CD4-positive, alpha-beta T cell treated with Interleukin-6 at 100 ng/mL for 8 hours (primary cell): ENCODE data around the gene USB1.
"Not testable (repeated sequence)": the region's sequence is repeated elsewhere in the genome, so short reads cannot be mapped to it uniquely, and the experiment has no call there.

ENCODE experiments used
- DNase-seq: peaks from one replicate; pipeline ENCODE4 v3.0.0-alpha.2; 2020; ENCODE audit warnings: mixed read lengths, low spot score

USB1 gene

DNA sequence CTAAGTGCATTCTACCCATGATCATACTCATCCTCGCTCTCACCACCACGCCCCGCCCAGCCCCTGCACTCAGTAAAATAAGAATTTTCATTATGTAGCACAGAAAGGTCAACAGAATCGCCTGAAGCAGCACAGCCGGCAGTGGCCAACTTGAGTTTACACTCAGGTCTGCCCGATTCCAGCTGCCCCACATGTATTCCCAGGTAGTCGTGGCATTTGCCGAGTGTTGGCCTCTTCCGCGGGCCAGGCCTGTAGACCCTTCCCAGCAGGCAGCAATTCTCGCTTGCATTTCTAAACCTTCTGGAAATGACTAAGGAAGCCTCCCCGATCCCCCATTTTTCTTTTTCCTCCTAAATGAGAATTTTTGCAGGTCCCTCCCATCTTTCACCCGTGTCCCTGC, 30.9 kb upstream of the USB1 start:
- DNase-seq, result no peak

DNA sequence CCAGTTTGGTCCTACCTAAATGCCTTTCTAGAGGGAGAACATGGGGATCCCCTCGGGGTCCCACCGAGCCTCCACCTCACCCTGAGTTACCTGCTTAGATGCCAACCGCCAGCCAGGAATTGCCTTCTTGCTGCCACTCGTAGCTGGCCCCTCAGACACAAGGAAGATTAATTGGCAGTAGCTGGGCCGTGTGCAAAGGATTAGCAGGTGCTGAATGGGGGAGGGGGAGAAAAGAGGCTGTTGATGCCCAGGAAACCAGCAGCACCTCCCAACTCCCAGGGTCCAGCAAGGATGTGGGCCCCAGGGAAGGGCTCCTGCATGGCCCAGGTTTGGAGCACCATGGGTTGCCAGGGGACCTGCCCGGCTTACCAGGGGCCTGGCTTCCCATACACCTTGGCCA, 30.2 kb upstream of the USB1 start, which contains the start of gene CNGB1:
CNGB1 (minus strand) TSS at position 159 of the 400 bp plus-strand sequence. CDS start 3,842 bp downstream, outside the sequence.
- no peak for DNase-seq

- DNase-seq, result no peak
Measured at GRCh38 chr16:57971848-57972247, 29.4 kb upstream of the USB1 start.

DNA sequence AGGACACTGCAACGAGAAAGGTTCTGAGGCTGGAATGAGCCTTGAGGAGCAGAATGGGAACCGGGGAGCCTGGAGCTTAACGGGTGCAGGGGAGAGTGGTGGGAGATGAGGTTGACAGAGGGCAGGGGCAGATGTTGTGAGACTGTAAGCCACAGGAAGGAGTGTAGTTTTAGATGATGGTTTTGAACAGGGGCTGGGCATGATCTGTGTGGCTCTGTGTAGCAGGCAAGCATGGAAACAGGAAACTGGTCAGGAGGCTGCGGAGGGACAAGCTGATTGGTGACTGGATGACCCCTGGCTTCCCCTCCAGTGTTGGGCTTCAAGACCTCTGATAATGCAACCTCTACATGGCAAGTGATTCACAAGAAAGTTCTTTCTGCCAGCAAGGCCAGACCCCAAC, 28.9 kb upstream of the USB1 start:
- DNase-seq, result no peak

DNA sequence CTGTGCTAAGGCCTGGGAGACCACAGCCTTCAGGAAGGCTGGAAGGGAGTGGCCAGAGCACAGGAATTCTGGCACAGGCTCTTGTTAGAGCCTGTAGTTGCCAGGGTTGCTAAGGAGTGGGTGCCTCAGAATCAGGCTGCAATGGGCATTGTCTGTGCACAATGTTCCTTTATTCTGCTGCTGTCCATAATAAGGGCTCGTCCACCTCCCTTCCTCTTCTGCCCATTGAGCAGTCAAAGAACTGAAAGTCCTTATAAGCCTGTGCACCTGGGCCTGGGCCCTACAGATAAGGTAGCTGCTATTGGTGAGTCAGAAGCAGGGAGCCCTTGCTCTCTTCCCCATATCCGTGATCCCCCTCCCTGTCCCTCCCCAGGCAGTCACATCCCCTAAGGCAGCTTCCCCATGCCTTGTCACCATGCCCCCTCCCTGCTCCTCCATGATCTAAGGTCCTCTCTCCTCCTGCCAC, 24.8 kb upstream of the USB1 start:
- DNase-seq, result no peak

- DNase-seq, result no peak
Measured at GRCh38 chr16:57977418-57978069, 23.7 kb upstream of the USB1 start.

GRCh38 chr16:57978070-57978465, 23.1 kb upstream of the USB1 start:
- DNase-seq, result not testable (repeated sequence)

- no peak for DNase-seq
Measured at GRCh38 chr16:57979006-57979585, 22.1 kb upstream of the USB1 start.

- no peak for DNase-seq
Measured at GRCh38 chr16:57981636-57982035, 19.6 kb upstream of the USB1 start.

DNA sequence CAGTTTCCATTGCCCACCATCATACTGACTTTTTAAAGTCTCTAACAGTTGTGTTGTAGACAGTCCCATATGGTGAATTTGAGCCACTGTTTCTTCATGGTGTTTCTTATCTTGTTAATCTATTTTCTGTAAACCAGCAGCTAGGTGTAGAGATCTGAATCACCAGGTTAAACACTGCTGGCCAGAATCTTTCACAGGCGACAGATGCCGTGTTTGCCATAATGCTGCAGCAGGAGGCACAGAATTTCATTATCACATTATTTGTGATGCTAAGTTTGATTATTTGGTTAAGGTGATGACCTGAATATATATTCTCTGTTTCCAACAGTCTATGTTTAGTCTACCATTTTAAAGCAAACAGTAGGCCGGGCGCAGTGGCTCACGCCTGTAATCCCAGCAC, 18.8 kb upstream of the USB1 start:
- no peak for DNase-seq

DNA sequence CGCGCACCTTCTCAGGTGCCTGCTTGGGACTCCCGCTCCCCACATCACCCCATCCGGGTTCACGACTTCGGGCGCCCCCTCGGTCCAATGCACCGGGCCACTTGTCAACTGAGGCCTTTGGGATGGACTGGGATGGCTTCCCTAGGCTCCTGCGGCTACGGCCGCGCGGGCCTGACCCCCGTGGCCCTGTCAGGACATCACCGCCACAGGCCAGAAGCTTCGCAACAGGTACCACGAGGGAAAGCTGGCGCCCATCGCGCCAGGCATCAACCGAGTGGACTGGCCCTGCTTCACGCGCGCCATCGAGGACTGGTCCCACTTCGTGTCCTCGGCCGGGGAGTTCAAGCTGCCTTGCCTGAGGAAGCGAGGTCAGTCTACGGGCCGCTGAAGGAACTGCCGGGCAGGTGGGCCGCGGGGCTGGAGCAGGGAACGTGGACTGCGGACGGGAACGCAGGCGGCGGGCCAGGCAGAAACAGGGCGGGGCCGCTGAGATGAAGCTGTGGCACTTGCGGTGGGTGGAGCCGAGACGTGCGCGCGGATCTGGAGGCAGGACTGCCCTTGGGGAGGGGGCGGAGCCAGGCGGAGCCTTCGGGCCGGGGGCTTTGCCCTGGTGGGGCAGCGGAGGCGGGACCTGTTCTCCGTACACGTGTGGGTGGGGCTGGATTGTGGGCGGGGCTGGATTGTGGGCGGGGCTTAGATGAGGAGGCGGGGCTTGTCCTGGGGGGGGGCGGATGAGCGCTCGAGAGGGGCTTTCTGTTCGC, 16.6 kb upstream of the USB1 start:
- DNase-seq, result peak; percentile 95

GRCh38 chr16:57985204-57986181, 15.7 kb upstream of the USB1 start:
- DNase-seq, result peak; percentile 14

GRCh38 chr16:57986196-57986595, 15.0 kb upstream of the USB1 start:
- DNase-seq, result no peak

GRCh38 chr16:57987441-57988177, 13.6 kb upstream of the USB1 start:
- DNase-seq, result no peak

- no peak for DNase-seq
Measured at GRCh38 chr16:57988929-57989328, 12.3 kb upstream of the USB1 start.

DNA sequence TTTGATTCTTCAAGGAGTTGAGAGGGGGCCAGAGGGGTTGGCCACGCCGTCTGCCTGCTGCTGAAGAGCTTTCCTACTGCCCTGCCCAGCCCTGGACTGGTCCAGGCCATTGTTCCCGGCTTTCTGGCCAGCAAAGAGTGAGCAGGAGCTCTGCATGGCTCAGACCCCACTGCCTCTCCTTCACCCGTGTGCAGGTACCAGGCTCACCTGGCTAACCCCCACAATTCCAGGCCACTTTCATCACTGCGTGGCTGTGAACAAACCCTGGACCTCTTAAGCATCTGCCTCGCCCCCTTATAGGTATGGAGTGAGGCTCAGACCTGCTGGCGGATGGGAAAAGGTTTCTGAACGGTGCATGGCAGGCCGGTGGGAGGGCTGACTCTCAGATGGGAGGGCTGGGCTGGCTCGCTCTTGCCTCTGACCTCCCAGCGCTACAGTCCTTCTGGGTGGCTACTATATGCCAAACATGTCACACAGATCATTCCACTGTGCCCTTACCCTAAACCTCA, 9.6 kb upstream of the USB1 start:
- no peak for DNase-seq

- no peak for DNase-seq
Measured at GRCh38 chr16:57992084-57992483, 9.1 kb upstream of the USB1 start.

DNA sequence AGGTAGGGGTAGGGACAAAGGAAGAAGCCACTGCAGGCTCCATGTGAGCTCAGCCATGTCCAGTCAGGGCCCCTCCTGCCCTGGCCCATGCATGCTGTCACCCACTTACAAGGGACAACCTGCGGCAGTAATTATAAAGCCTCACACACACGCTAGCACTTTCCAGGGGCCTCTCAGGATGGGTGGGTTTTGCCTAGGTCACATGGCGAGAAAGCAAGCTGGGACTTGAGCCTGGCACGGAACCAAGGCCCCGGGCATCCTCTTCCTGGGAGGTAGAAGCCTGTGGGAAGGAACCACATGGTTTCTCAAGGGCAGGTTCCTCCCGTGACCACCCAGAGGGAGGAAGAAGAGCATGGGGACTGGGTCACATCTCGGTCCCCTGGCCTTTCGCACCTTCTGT, 7.8 kb upstream of the USB1 start:
- no peak for DNase-seq

- no peak for DNase-seq
Measured at GRCh38 chr16:57993897-57994296, 7.3 kb upstream of the USB1 start.

DNA sequence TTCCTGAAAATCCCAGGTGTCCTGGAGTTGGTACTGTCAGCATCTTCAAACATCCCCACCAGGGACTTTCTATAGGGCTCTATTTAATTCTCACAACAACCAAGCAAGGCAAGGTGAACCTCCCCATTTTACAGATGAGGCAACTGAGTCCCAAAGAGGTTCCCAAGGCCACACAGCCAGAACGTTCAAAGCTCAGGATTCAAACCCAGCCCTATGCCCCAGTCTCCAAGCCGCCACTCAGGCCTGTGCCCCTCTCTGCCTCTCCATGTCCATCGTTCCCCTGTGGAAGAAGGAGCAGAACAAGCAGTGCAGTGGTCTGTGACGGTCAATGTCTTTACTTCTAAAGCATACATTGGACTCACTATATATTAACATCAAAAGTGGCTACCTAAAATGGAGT, 6.8 kb upstream of the USB1 start:
- no peak for DNase-seq

DNA sequence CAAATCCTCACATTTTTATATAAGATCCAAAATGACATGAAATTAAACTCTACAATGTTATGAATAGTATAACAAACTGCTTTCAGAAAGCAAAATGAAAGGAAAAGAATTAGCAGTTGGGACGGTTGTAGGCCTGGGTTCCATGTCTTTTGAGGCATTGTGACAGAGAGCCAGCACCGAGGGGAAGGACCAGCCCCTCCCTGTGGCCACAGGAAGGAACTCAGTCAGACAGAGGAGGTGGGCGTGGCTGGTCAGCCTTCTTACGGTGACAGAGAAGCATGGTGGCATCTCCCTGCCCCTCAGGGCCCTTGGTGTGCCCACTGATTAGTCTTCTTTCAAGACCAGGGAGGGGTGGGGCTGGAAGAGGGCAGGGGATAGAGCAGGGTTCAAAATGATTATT, 6.4 kb upstream of the USB1 start:
- peak; percentile 24 for DNase-seq
